ENCODE results near the gene C16orf95. TPM values are rescaled to one million over a fixed set of nuclear protein-coding genes. Genes with fewer than 3 reads are reported as not detected.

The C16orf95 gene
- total and polyA plus RNA-seq, 2 of the 4 experiments (the other 2 are of a cell fraction): 2.0 to 4.7 TPM

DNA sequence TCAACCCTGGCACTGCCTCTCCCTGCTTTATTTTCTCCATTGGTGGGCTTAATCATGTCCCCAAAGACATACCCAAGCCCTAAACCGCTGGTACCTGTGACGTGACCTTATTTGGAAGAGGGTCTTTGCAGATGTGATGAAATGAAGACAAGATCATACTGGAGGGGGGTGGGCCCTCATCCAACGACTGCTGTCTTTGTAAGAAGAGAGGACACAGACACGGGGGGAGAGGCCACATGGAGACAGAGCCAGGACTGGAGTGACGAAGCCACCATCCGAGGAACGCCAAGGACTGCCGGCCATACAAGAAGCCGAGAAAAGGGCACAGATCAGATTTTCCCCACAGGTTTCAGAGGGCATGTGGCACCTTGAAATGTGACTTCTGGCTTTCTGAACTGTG, 62.5 kb downstream of the C16orf95 start:
- Histone ChIP-seq H3K4me2 (ENCODE audit: low read depth, low read length) (no peak overlapping the region), H4K8ac (ENCODE audit: low read depth in 2 of 2, low read length in 2 of 2) (no peak overlapping the region), H3K4me3 (ENCODE audit: insufficient read depth, low read depth, low read length) (no peak overlapping the region), H2BK5ac (ENCODE audit: low read depth, low read length, poor library complexity, severe bottlenecking) (no peak overlapping the region), H2AK9ac (replicated peaks; ENCODE audit: low read depth, low read length, poor library complexity) (no peak overlapping the region), H3K9ac (ENCODE audit: low read depth, low read length) (no peak overlapping the region), H3K23ac (ENCODE audit: low read depth, low read length) (no peak overlapping the region), H4K20me1 (ENCODE audit: insufficient read depth, low read length) (no peaks in the 10 kb centered on the region), H2BK120ac (ENCODE audit: low read depth, low read length) (no peak overlapping the region), H3K4ac (ENCODE audit: low read depth, low read length) (no peak overlapping the region), H2AFZ (replicated peaks; ENCODE audit: low read length, poor library complexity) (no peak overlapping the region), H3K9me1 (ENCODE audit: insufficient read depth, low read length) (no peaks in the 10 kb centered on the region), H2AK5ac (ENCODE audit: low read depth, low read length) (no peak overlapping the region), H2BK20ac (ENCODE audit: low read depth, low read length) (no peak overlapping the region), H4K5ac (ENCODE audit: low read depth, low read length) (no peak overlapping the region), H3K18ac (ENCODE audit: low read depth, low read length) (no peak overlapping the region), H3K56ac (ENCODE audit: extremely low read depth, insufficient read depth, low read length) (no peak overlapping the region), H3K27me3 (ENCODE audit: control insufficient read depth, insufficient read depth, low read length) (peaks cover 22% of the 10 kb centered on the region), H4K91ac (ENCODE audit: insufficient read depth, low read depth, low read length) (no peak overlapping the region), H3K4me1 (ENCODE audit: control insufficient read depth, insufficient read depth, low read length) (no peaks in the 10 kb centered on the region), H3K36me3 (ENCODE audit: control insufficient read depth, insufficient read depth, low read length) (no peaks in the 10 kb centered on the region), H3K27ac (ENCODE audit: insufficient read depth, low read length) (no peak overlapping the region), H3K14ac (replicated peaks; ENCODE audit: low read depth, low read length) (no peak overlapping the region), H3K79me1 (ENCODE audit: low read depth in 1 of 2, low read length in 2 of 2) (no peaks in the 10 kb centered on the region), H3K9me3 (ENCODE audit: control insufficient read depth, insufficient read depth, low read length) (no peaks in the 10 kb centered on the region), H2BK15ac (ENCODE audit: low read depth, low read length) (no peak overlapping the region)
- 83% methylated on average over 4 of the region's 9 CpGs; no CpG with 5 or more reads in 1 of the 2 experiments for WGBS, 2 experiments (ENCODE audit: extremely low coverage in 2 of 2, insufficient read length in 1 of 2)
- BruUV-seq (replicated peaks): no TSS peak
- dilution Hi-C loops (cut with HindIII; ENCODE audit: low sequenced_read_pairs, unreplicated experiment) (no loop called here), intact Hi-C loops (cut with micrococcal nuclease) (no loop called here), in situ Hi-C loops (cut with MboI; ENCODE audit: low sequenced_read_pairs) (no loop called here)
- DNase-seq (no peak), ATAC-seq (ENCODE audit: low read depth) (no peak)
- no peak for TF ChIP-seq NFE2L2 (IDR thresholded peaks at IDR 0.05; ENCODE audit: low read depth, low read length)
- TF ChIP-seq POLR2A (IDR thresholded peaks at IDR 0.05; ENCODE audit: low read depth, low read length): no peak
- TF ChIP-seq RAD21 (IDR thresholded peaks at IDR 0.05; ENCODE audit: low read length): no peak
- TF ChIP-seq CHD1 (IDR thresholded peaks at IDR 0.05; ENCODE audit: low read depth, low read length): no peak
- no peak for TF ChIP-seq CEBPB (IDR thresholded peaks at IDR 0.05; ENCODE audit: low read depth, low read length)
- TF ChIP-seq CTCF (conservative IDR thresholded peaks at IDR 0.05; ENCODE audit: low read depth, low read length): no peak
- no peak for TF ChIP-seq MAFK (IDR thresholded peaks at IDR 0.05; ENCODE audit: low read depth, low read length)
- TF ChIP-seq, protein P1, sequence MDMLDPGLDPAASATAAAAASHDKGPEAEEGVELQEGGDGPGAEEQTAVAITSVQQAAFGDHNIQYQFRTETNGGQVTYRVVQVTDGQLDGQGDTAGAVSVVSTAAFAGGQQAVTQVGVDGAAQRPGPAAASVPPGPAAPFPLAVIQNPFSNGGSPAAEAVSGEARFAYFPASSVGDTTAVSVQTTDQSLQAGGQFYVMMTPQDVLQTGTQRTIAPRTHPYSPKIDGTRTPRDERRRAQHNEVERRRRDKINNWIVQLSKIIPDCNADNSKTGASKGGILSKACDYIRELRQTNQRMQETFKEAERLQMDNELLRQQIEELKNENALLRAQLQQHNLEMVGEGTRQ (IDR thresholded peaks at IDR 0.05; ENCODE audit: low read depth, low read length): no peak
- no peak for TF ChIP-seq SMC3 (IDR thresholded peaks at IDR 0.05; ENCODE audit: low read depth, low read length)
- ChIA-PET POLR2A (ENCODE audit: unreplicated experiment) (no interaction called here), CTCF (no interaction called here)

Measured in IMR-90 (cell line).